ENCODE measurements around the gene GDPGP1.
"Not testable (repeated sequence)": the region's sequence is repeated elsewhere in the genome, so short reads cannot be mapped to it uniquely, and the experiment has no call there.

The GDPGP1 gene

GRCh38 chr15:90234096-90234988 lies at the start of gene GDPGP1:
TSS of gene GDPGP1 (plus strand) at chr15:90234209. CDS start at chr15:90240909, 6,700 bp downstream.
- H3K27me3 ChIP-seq (ENCODE audit: control insufficient read depth, insufficient read depth, low read length): no peaks in the 10 kb centered on the region
- no peaks in the 10 kb centered on the region for H3K4me1 ChIP-seq (ENCODE audit: control insufficient read depth, insufficient read depth, low read length)
- peaks cover under 1% of the 10 kb centered on the region for H3K36me3 ChIP-seq (ENCODE audit: control insufficient read depth, insufficient read depth, low read length)
- H3K4me3 ChIP-seq (ENCODE audit: low read depth, low read length): peak within 1 kb of the TSS; percentile 82
- peak within 1 kb of the TSS; percentile 60 for H3K9ac ChIP-seq (ENCODE audit: low read depth, low read length)
- H3K9me3 ChIP-seq (ENCODE audit: control insufficient read depth, insufficient read depth, low read length): no peaks in the 10 kb centered on the region

GRCh38 chr15:90184786-90185704 lies 49.0 kb upstream of the GDPGP1 start:
- H3K9ac ChIP-seq (ENCODE audit: low read depth, low read length): no peak overlapping the region
- no peaks in the 10 kb centered on the region for H3K4me1 ChIP-seq (ENCODE audit: control insufficient read depth, insufficient read depth, low read length)
- H3K9me3 ChIP-seq (ENCODE audit: control insufficient read depth, insufficient read depth, low read length): no peaks in the 10 kb centered on the region
- H3K27me3 ChIP-seq (ENCODE audit: control insufficient read depth, insufficient read depth, low read length): no peaks in the 10 kb centered on the region
- no peaks in the 10 kb centered on the region for H3K36me3 ChIP-seq (ENCODE audit: control insufficient read depth, insufficient read depth, low read length)
- H3K4me3 ChIP-seq (ENCODE audit: low read depth, low read length): peak overlapping the region; percentile 79

GRCh38 chr15:90187257-90187868 lies 46.6 kb upstream of the GDPGP1 start:
- Histone ChIP-seq H3K9me3 (ENCODE audit: control insufficient read depth, insufficient read depth, low read length) (no peaks in the 10 kb centered on the region), H3K27me3 (ENCODE audit: control insufficient read depth, insufficient read depth, low read length) (no peaks in the 10 kb centered on the region), H3K4me1 (ENCODE audit: control insufficient read depth, insufficient read depth, low read length) (peaks cover 2% of the 10 kb centered on the region), H3K36me3 (ENCODE audit: control insufficient read depth, insufficient read depth, low read length) (no peaks in the 10 kb centered on the region), H3K4me3 (ENCODE audit: low read depth, low read length) (no peak overlapping the region), H3K9ac (ENCODE audit: low read depth, low read length) (no peak overlapping the region)

GRCh38 chr15:90188065-90188464 lies 45.9 kb upstream of the GDPGP1 start:
- not testable (repeated sequence) for H3K9ac ChIP-seq (ENCODE audit: low read depth, low read length); H3K4me1 ChIP-seq (ENCODE audit: control insufficient read depth, insufficient read depth, low read length); H3K36me3 ChIP-seq (ENCODE audit: control insufficient read depth, insufficient read depth, low read length); H3K27me3 ChIP-seq (ENCODE audit: control insufficient read depth, insufficient read depth, low read length); H3K9me3 ChIP-seq (ENCODE audit: control insufficient read depth, insufficient read depth, low read length); H3K4me3 ChIP-seq (ENCODE audit: low read depth, low read length)

- peaks cover 2% of the 10 kb centered on the region for H3K4me1 ChIP-seq (ENCODE audit: control insufficient read depth, insufficient read depth, low read length)
- H3K27me3 ChIP-seq (ENCODE audit: control insufficient read depth, insufficient read depth, low read length): no peaks in the 10 kb centered on the region
- H3K4me3 ChIP-seq (ENCODE audit: low read depth, low read length): no peak overlapping the region
- H3K9me3 ChIP-seq (ENCODE audit: control insufficient read depth, insufficient read depth, low read length): no peaks in the 10 kb centered on the region
- no peaks in the 10 kb centered on the region for H3K36me3 ChIP-seq (ENCODE audit: control insufficient read depth, insufficient read depth, low read length)
- no peak overlapping the region for H3K9ac ChIP-seq (ENCODE audit: low read depth, low read length)
These were observed 44.9 kb upstream of the GDPGP1 start for GRCh38 chr15:90188914-90189748.

GRCh38 chr15:90189781-90190467 lies 44.1 kb upstream of the GDPGP1 start:
- no peak overlapping the region for H3K4me3 ChIP-seq (ENCODE audit: low read depth, low read length)
- H3K4me1 ChIP-seq (ENCODE audit: control insufficient read depth, insufficient read depth, low read length): peaks cover 2% of the 10 kb centered on the region
- no peaks in the 10 kb centered on the region for H3K36me3 ChIP-seq (ENCODE audit: control insufficient read depth, insufficient read depth, low read length)
- no peaks in the 10 kb centered on the region for H3K27me3 ChIP-seq (ENCODE audit: control insufficient read depth, insufficient read depth, low read length)
- H3K9me3 ChIP-seq (ENCODE audit: control insufficient read depth, insufficient read depth, low read length): no peaks in the 10 kb centered on the region
- H3K9ac ChIP-seq (ENCODE audit: low read depth, low read length): no peak overlapping the region

- Histone ChIP-seq H3K9me3 (ENCODE audit: control insufficient read depth, insufficient read depth, low read length) (no peaks in the 10 kb centered on the region), H3K4me3 (ENCODE audit: low read depth, low read length) (no peak overlapping the region), H3K9ac (ENCODE audit: low read depth, low read length) (peak overlapping the region; percentile 12), H3K36me3 (ENCODE audit: control insufficient read depth, insufficient read depth, low read length) (no peaks in the 10 kb centered on the region), H3K27me3 (ENCODE audit: control insufficient read depth, insufficient read depth, low read length) (no peaks in the 10 kb centered on the region), H3K4me1 (ENCODE audit: control insufficient read depth, insufficient read depth, low read length) (peaks cover 2% of the 10 kb centered on the region)
These were observed 43.2 kb upstream of the GDPGP1 start for GRCh38 chr15:90190606-90191343.

GRCh38 chr15:90191344-90191687 lies 42.7 kb upstream of the GDPGP1 start:
- Histone ChIP-seq H3K4me3 (ENCODE audit: low read depth, low read length) (no peak overlapping the region), H3K9me3 (ENCODE audit: control insufficient read depth, insufficient read depth, low read length) (no peaks in the 10 kb centered on the region), H3K36me3 (ENCODE audit: control insufficient read depth, insufficient read depth, low read length) (no peaks in the 10 kb centered on the region), H3K9ac (ENCODE audit: low read depth, low read length) (no peak overlapping the region), H3K4me1 (ENCODE audit: control insufficient read depth, insufficient read depth, low read length) (peaks cover 2% of the 10 kb centered on the region), H3K27me3 (ENCODE audit: control insufficient read depth, insufficient read depth, low read length) (no peaks in the 10 kb centered on the region)

- peaks cover 2% of the 10 kb centered on the region for H3K4me1 ChIP-seq (ENCODE audit: control insufficient read depth, insufficient read depth, low read length)
- no peaks in the 10 kb centered on the region for H3K27me3 ChIP-seq (ENCODE audit: control insufficient read depth, insufficient read depth, low read length)
- H3K36me3 ChIP-seq (ENCODE audit: control insufficient read depth, insufficient read depth, low read length): no peaks in the 10 kb centered on the region
- no peak overlapping the region for H3K4me3 ChIP-seq (ENCODE audit: low read depth, low read length)
- no peak overlapping the region for H3K9ac ChIP-seq (ENCODE audit: low read depth, low read length)
- H3K9me3 ChIP-seq (ENCODE audit: control insufficient read depth, insufficient read depth, low read length): no peaks in the 10 kb centered on the region
These were observed 42.1 kb upstream of the GDPGP1 start for GRCh38 chr15:90191794-90192509.
